Kidney epithelial cell (primary cell): ENCODE measurements around the gene GLCCI1. TPM values are rescaled to one million over a fixed set of nuclear protein-coding genes. Genes with fewer than 3 reads are reported as not detected.

Experiments used
- DNase-seq: peaks from one replicate; pipeline ENCODE4 v3.0.0-alpha.2; 2010; ENCODE audit warnings: low read depth
- H3K27me3 ChIP-seq: 2 replicates; pipeline ENCODE4 v1.6.0; 2011; ENCODE audit warnings: low read length; ENCODE audit not compliant: control insufficient read depth, insufficient read depth
- H3K36me3 ChIP-seq: 2 replicates; pipeline ENCODE4 v1.5.1; 2011; ENCODE audit warnings: low read length; ENCODE audit not compliant: control insufficient read depth, insufficient read depth
- H3K4me3 ChIP-seq: 2 replicates; pipeline ENCODE4 v1.5.1; 2011; ENCODE audit warnings: low read depth, mild to moderate bottlenecking, control low read depth, low read length
- CTCF ChIP-seq: IDR thresholded peaks from 2 replicates; pipeline ENCODE4 v1.5.1; 2011; ENCODE audit warnings: mild to moderate bottlenecking, moderate library complexity, low read length, control low read depth, inconsistent platforms; ENCODE audit not compliant: insufficient read depth, poor library complexity, severe bottlenecking
- total RNA-seq: library from RNA; depleted of rRNA; stranded (reverse); fragments of >200 nt; gene quantifications from 2 replicates; pipeline ENCODE4 v1.2.3, GENCODE V29; 2015

Gene GLCCI1
- total RNA-seq, 1 donor from 2014 or later = 1.6 TPM

GRCh38 chr7:7976677-7977076 lies 8.1 kb downstream of the GLCCI1 start:
- no peak for DNase-seq
- Histone ChIP-seq H3K36me3 (no peaks in the 10 kb centered on the region), H3K27me3 (no peaks in the 10 kb centered on the region), H3K4me3 (no peak overlapping the region)
- TF ChIP-seq CTCF = no peak

GRCh38 chr7:7977774-7978173 lies 9.2 kb downstream of the GLCCI1 start:
- no peak for TF ChIP-seq CTCF
- no peak overlapping the region for H3K4me3 ChIP-seq
- no peaks in the 10 kb centered on the region for H3K36me3 ChIP-seq
- DNase-seq = no peak
- no peaks in the 10 kb centered on the region for H3K27me3 ChIP-seq

GRCh38 chr7:7978860-7979259 lies 10.3 kb downstream of the GLCCI1 start:
- no peaks in the 10 kb centered on the region for H3K36me3 ChIP-seq
- TF ChIP-seq CTCF = no peak
- no peak overlapping the region for H3K4me3 ChIP-seq
- DNase-seq = no peak
- no peaks in the 10 kb centered on the region for H3K27me3 ChIP-seq

- H3K36me3 ChIP-seq = no peaks in the 10 kb centered on the region
- no peak overlapping the region for H3K4me3 ChIP-seq
- no peak for TF ChIP-seq CTCF
- H3K27me3 ChIP-seq = no peaks in the 10 kb centered on the region
- DNase-seq = no peak
Observed at GRCh38 chr7:7979558-7979957, 11.0 kb downstream of the GLCCI1 start.

- no peak for DNase-seq
- Histone ChIP-seq H3K4me3 (no peak overlapping the region), H3K27me3 (no peaks in the 10 kb centered on the region), H3K36me3 (no peaks in the 10 kb centered on the region)
- no peak for TF ChIP-seq CTCF
Observed at GRCh38 chr7:7980134-7980533, 11.5 kb downstream of the GLCCI1 start.

- Histone ChIP-seq H3K4me3 (no peak overlapping the region), H3K36me3 (no peaks in the 10 kb centered on the region), H3K27me3 (no peaks in the 10 kb centered on the region)
- no peak for DNase-seq
- no peak for TF ChIP-seq CTCF
Observed at GRCh38 chr7:7982904-7983303, 14.3 kb downstream of the GLCCI1 start.
